HepG2 (cell line): ENCODE results near the gene VAT1L. TPM values are rescaled to one million over a fixed set of nuclear protein-coding genes. Genes with fewer than 3 reads are reported as not detected.

ENCODE experiments used
- ATAC-seq: fragments of 200-7000 bp; cut with Tn5 transposase; 3 replicates; pipeline ENCODE4 v1.9.1; 2020; ENCODE audit warnings: mild to moderate bottlenecking, moderate library complexity
- BruUV-seq: library from RNA; stranded (reverse); fragments of 400-500 nt; replicated peaks from 2 replicates; lab custom pipeline; 2021; lab: Mats Ljungman, UMichigan
- CTCF ChIA-PET: fragments of 300-600 bp; formaldehyde crosslinking; extraction: SDS; loops from one replicate; lab custom pipeline; 2021; ENCODE audit warnings: low total read pairs, inconsistent platforms, low intra/inter-chr PET ratio; lab: Yijun Ruan, JAX
- POLR2A ChIA-PET: fragments of 350-600 bp; sonication (Branson Sonifier 250); formaldehyde crosslinking; loops from one replicate; lab custom pipeline; 2020; ENCODE audit warnings: antibody characterized with exemption, inconsistent platforms; lab: Yijun Ruan, JAX
- DNase-seq: peaks from one replicate; pipeline ENCODE4 v3.0.0-alpha.2; 2015; ENCODE audit warnings: low spot score
- FAIRE-seq: peaks from 3 replicates; lab custom pipeline; 2011; peaks lifted over from hg19 to GRCh38; lab: Jason Lieb, UNC
- H2AFZ ChIP-seq: one replicate; pipeline ENCODE4 v1.6.1; 2011; ENCODE audit warnings: low read length, inconsistent platforms
- H3K27ac ChIP-seq: fragments of 300-600 bp; 3 replicates; pipeline ENCODE4 v1.8.0; 2011; ENCODE audit warnings: mixed run types, mild to moderate bottlenecking, mixed read lengths, low read length, inconsistent platforms; ENCODE audit not compliant: insufficient read depth; ENCODE audit errors: extremely low read length
- H3K27me3 ChIP-seq, 2 experiments: fragments of 200-600 bp in 1 of 2; 2 replicates in 1 of 2; 3 replicates in 1 of 2; pipeline versions ENCODE4 v1.6.0 to v1.8.0; 2011; ENCODE audit warnings: low read length in 2 of 2, mild to moderate bottlenecking in 2 of 2, moderate library complexity in 2 of 2, inconsistent platforms in 1 of 2; ENCODE audit not compliant: insufficient read depth in 2 of 2, control insufficient read depth in 1 of 2
- H3K36me3 ChIP-seq, 2 experiments: fragments of 200-600 bp in 1 of 2; replicated peaks in 1 of 2; 2 replicates in 1 of 2; 3 replicates in 1 of 2; pipeline versions ENCODE4 v1.5.1 to v1.8.0; 2011; ENCODE audit warnings: low read length in 2 of 2, inconsistent platforms in 1 of 2; ENCODE audit not compliant: insufficient read depth in 2 of 2, control insufficient read depth in 1 of 2
- H3K4me1 ChIP-seq: 2 replicates; pipeline ENCODE4 v1.5.1; 2012; ENCODE audit warnings: low read length, inconsistent platforms; ENCODE audit not compliant: insufficient read depth
- H3K4me2 ChIP-seq: 2 replicates; pipeline ENCODE4 v1.6.0; 2011; ENCODE audit warnings: low read depth, low read length, inconsistent platforms
- H3K4me3 ChIP-seq, 3 experiments: fragments of 200-600 bp in 1 of 3; sonication (generic), shearing (Covaris generic) in 1 of 3; replicated peaks in 1 of 3; 2 replicates each; pipeline ENCODE4 v1.5.1; 2011 to 2016; ENCODE audit warnings: low read length in 3 of 3, inconsistent platforms in 2 of 3, low read depth in 2 of 3, mild to moderate bottlenecking in 2 of 3, control low read depth in 1 of 3, mixed read lengths in 1 of 3; ENCODE audit not compliant: insufficient read depth in 1 of 3
- H3K79me2 ChIP-seq: one replicate; pipeline ENCODE4 v1.6.1; 2011; ENCODE audit warnings: low read length, inconsistent platforms; ENCODE audit not compliant: insufficient read depth
- H3K9ac ChIP-seq: 2 replicates; pipeline ENCODE4 v1.6.0; 2011; ENCODE audit warnings: mild to moderate bottlenecking, low read depth, low read length, inconsistent platforms; ENCODE audit not compliant: insufficient read depth
- H3K9me3 ChIP-seq: 2 replicates; pipeline ENCODE4 v1.5.1; 2012; ENCODE audit warnings: mild to moderate bottlenecking, low read length
- H4K20me1 ChIP-seq: 2 replicates; pipeline ENCODE4 v1.6.0; 2011; ENCODE audit warnings: inconsistent platforms, mild to moderate bottlenecking, low read length, moderate library complexity; ENCODE audit not compliant: insufficient read depth
- CCAR2 ChIP-seq: fragments of 200-400 bp; formaldehyde crosslinking; optimal IDR thresholded peaks from 2 replicates; pipeline ENCODE3; 2018; ENCODE audit warnings: low read depth, mild to moderate bottlenecking, low read length, moderate library complexity
- CREB1 ChIP-seq, 2 experiments: fragments of 450-650 bp in 1 of 2; IDR thresholded peaks; 2 replicates each; pipeline ENCODE4 v1.6.1; 2016 to 2017; ENCODE audit warnings: control low read depth in 1 of 2, mild to moderate bottlenecking in 1 of 2, missing compliant biosample characterization in 1 of 2, missing genetic modification characterization in 1 of 2
- DR1 ChIP-seq: sonication (generic); formaldehyde crosslinking; IDR thresholded peaks from 2 replicates; pipeline ENCODE4 v1.8.0; 2021; ENCODE audit warnings: mild to moderate bottlenecking, missing genetic modification reagents, inconsistent platforms
- ETV6 ChIP-seq: sonication (generic); formaldehyde crosslinking; conservative IDR thresholded peaks from 2 replicates; pipeline ENCODE4 v1.4.0; 2020; ENCODE audit warnings: missing genetic modification reagents
- GABPA ChIP-seq, 2 experiments: IDR thresholded peaks; 2 replicates each; pipeline ENCODE4 v1.6.1; 2011 to 2016; ENCODE audit warnings: low read depth in 2 of 2, low read length in 1 of 2, missing biosample characterization in 1 of 2, missing genetic modification characterization in 1 of 2
- IKZF1 ChIP-seq: fragments of 450-650 bp; IDR thresholded peaks from 2 replicates; pipeline ENCODE4 v1.7.1; 2016
- MED1 ChIP-seq: sonication (generic); formaldehyde crosslinking; IDR thresholded peaks from 2 replicates; pipeline ENCODE4 v1.4.0; 2020; ENCODE audit warnings: missing genetic modification reagents
- PCBP1 ChIP-seq: fragments of 200-400 bp; formaldehyde crosslinking; IDR thresholded peaks from 2 replicates; pipeline ENCODE4 v1.6.1; 2017; ENCODE audit warnings: mild to moderate bottlenecking, low read depth, low read length, borderline replicate concordance
- ZKSCAN1 ChIP-seq: fragments of 150-350 bp; IDR thresholded peaks from 2 replicates; pipeline ENCODE4 v1.6.1; 2014; ENCODE audit warnings: low read length
- ZNF160 ChIP-seq: sonication (generic); formaldehyde crosslinking; IDR thresholded peaks from 2 replicates; pipeline ENCODE4 v1.8.0; 2022; ENCODE audit warnings: mild to moderate bottlenecking, inconsistent platforms, missing genetic modification reagents
- ZNF746 ChIP-seq: sonication (generic); formaldehyde crosslinking; IDR thresholded peaks from 2 replicates; pipeline ENCODE4 v1.8.0; 2022; ENCODE audit warnings: mild to moderate bottlenecking, missing genetic modification reagents
- ZNF839 ChIP-seq: sonication (generic); formaldehyde crosslinking; IDR thresholded peaks from 2 replicates; pipeline ENCODE4 v1.4.0; 2020; ENCODE audit warnings: missing genetic modification reagents, mild to moderate bottlenecking, borderline replicate concordance
- WGBS: methylation state at CpG from one replicate; pipeline ENCODE4 v1.1.6; 2017; ENCODE audit warnings: low lambda C conversion rate; 5-methylcytosine and 5-hydroxymethylcytosine counted together
- in situ Hi-C: cut with HindIII; loops from 2 replicates; pipeline ENCODE4 v1.10.0; 2017; ENCODE audit warnings: low pct_unique_long_range_greater_than_20kb; ENCODE audit not compliant: extremely low pct_ligation_motif_present
- intact Hi-C: fragments of 100-400 bp; cut with micrococcal nuclease; formaldehyde crosslinking; loops from one replicate; pipeline ENCODE4 v1.10.0; 2022; ENCODE audit not compliant: unreplicated experiment
- polyA plus RNA-seq, 8 experiments: library from polyadenylated mRNA; depleted of rRNA in 3 of 8; stranded (reverse) in 7 of 8; unstranded in 1 of 8; fragments of >200 nt; fragmentation: Illumina TruSeq in 4 of 8; extraction: Trizol in 4 of 8; gene quantifications; 2 replicates each; pipeline versions ENCODE4 v1.2.1 to v1.2.3, GENCODE V29; 2011 to 2016; ENCODE audit warnings: low read depth in 4 of 8, missing spikeins in 1 of 8, mixed read lengths in 1 of 8; ENCODE audit not compliant: insufficient read depth in 1 of 8
- total RNA-seq, 5 experiments: library from RNA; depleted of rRNA; stranded (reverse); fragments of >200 nt; fragmentation: Illumina TruSeq; extraction: Trizol; gene quantifications; 2 replicates each; pipeline ENCODE4 v1.2.3, GENCODE V29; 2016; ENCODE audit warnings: low read depth in 1 of 5
- TF ChIP-seq, protein P1 (sequence below): sonication (generic); formaldehyde crosslinking; IDR thresholded peaks from 2 replicates; pipeline ENCODE4 v1.5.1; 2020; ENCODE audit warnings: mild to moderate bottlenecking, missing genetic modification reagents, borderline replicate concordance

VAT1L gene
- total and polyA plus RNA-seq, 2 of the 13 experiments (the other 11 are each of a cell fraction or from before 2014, with no cell fraction given), result not detected

DNA sequence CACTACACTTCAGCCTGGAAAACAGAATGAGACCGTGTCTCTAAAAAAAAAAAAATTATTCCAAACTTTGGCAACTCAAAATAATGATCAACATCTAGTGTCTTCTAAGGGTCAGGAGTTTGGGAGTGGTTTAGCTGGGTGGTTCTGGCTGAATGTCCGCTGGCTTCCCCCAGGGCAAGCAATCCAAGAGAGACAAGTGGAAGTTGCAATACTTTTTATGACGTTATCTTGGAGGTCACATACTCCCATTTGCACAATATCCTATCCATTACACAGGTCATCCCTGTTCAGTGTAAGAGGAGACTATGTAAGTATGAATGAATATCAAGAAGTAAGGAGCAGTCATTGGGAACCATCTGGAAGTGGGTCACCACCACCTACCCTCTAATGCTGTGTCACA lies 218.8 kb downstream of the VAT1L start:
- in situ Hi-C loops (no loop called here), intact Hi-C loops (loop anchor here (10.0 kb wide), 1 partner anchor 772 kb away; no protein-coding TSS in a partner anchor)
- H2AFZ ChIP-seq, result no peak overlapping the region
- no peak overlapping the region for H3K9ac ChIP-seq
- ChIA-PET POLR2A (no interaction called here), CTCF (no interaction called here)
- no peak for DNase-seq
- no peak overlapping the region for H3K27ac ChIP-seq
- TF ChIP-seq ETV6 (CRISPR knock-in tag) (no peak), CCAR2 (no peak), DR1 (CRISPR knock-in tag) (no peak), CREB1 (IDR thresholded peaks at IDR 0.05) (peak; percentile 30; the same call in 1 of the 2 replicates), CREB1 (CRISPR knock-in tag; IDR thresholded peaks at IDR 0.05) (no peak), ZNF839 (CRISPR knock-in tag) (no peak), ZNF746 (CRISPR knock-in tag) (no peak)
- H3K4me3 ChIP-seq, result no peak overlapping the region
- no peaks in the 10 kb centered on the region for H3K9me3 ChIP-seq
- peaks cover 0 to 5% of the 10 kb centered on the region in 2 experiments; a peak in 1 of 5 replicates for H3K27me3 ChIP-seq
- no peak overlapping the region for H3K4me2 ChIP-seq
- peaks cover 13% of the 10 kb centered on the region for H3K4me1 ChIP-seq
- no peaks in the 10 kb centered on the region for H4K20me1 ChIP-seq
- WGBS, result 34% methylated on average over 3 of the region's 3 CpGs
- BruUV-seq, result no TSS peak
- ATAC-seq, result no peak
- FAIRE-seq, result no peak
- H3K36me3 ChIP-seq, result no peaks in the 10 kb centered on the region
- H3K79me2 ChIP-seq, result no peaks in the 10 kb centered on the region

DNA sequence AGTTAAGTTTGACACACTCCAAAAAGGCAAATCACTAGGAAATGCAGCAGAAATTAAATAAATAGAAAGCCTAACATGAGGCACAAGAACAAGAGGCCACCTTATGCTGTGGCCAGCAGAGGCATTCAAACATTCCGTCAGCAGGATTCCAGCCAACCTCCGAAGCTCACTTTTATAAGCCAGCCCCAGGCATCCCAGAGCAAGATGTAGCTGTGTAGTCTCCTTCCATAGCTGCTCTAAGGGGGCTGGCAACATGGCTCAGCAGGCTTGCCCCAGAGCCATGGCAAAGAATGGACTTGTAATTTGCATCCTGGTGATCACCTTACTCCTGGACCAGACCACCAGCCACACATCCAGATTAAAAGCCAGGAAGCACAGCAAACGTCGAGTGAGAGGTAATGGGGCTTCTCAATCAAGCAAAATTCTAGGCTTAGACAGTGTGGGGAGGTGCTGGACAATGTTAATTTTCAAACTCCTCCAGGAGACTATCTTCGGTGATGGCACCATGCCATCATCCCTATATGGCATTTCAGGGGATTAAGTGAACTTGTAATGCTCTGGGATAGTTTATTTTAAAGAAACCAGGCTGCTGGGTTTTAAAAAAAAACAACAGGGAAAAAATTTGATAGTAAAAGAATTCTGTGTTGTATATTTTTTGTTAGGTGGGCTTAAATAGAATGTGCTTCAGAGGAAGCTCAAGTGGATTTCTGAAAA lies 234.1 kb downstream of the VAT1L start, which contains the start of gene CLEC3A:
CLEC3A (plus strand) TSS at position 202 of the 714 bp plus-strand sequence; CDS start at position 281, 79 bp downstream.
- DNase-seq, result no peak
- ChIA-PET CTCF (no interaction called here), POLR2A (no interaction called here)
- no peaks in the 10 kb centered on the region for H4K20me1 ChIP-seq
- no peak within 1 kb of the TSS for H3K4me2 ChIP-seq
- no peak within 1 kb of the TSS for H3K27ac ChIP-seq
- no peaks in the 10 kb centered on the region for H3K9me3 ChIP-seq
- no peak within 1 kb of the TSS for H3K9ac ChIP-seq
- H3K4me1 ChIP-seq, result no peaks in the 10 kb centered on the region
- no peak for FAIRE-seq
- intact Hi-C loops (no loop called here), in situ Hi-C loops (no loop called here)
- 2% methylated on average over 5 of the region's 5 CpGs for WGBS
- peaks cover 0 to 7% of the 10 kb centered on the region in 2 experiments; a peak in 2 of 5 replicates for H3K27me3 ChIP-seq
- no TSS peak for BruUV-seq
- ATAC-seq, result no peak
- no peaks in the 10 kb centered on the region for H3K79me2 ChIP-seq
- no peak within 1 kb of the TSS for H3K4me3 ChIP-seq
- no peak within 1 kb of the TSS for H2AFZ ChIP-seq
- H3K36me3 ChIP-seq, result no peaks in the 10 kb centered on the region
- TF ChIP-seq ZKSCAN1 (no peak), ZNF160 (CRISPR knock-in tag) (no peak), MED1 (CRISPR knock-in tag) (no peak), GABPA (IDR thresholded peaks at IDR 0.05; ENCODE audit: low read depth, low read length) (no peak), GABPA (CRISPR knock-in tag; IDR thresholded peaks at IDR 0.05; ENCODE audit: low read depth) (no peak), IKZF1 (no peak), PCBP1 (no peak)
- TF ChIP-seq, protein P1, sequence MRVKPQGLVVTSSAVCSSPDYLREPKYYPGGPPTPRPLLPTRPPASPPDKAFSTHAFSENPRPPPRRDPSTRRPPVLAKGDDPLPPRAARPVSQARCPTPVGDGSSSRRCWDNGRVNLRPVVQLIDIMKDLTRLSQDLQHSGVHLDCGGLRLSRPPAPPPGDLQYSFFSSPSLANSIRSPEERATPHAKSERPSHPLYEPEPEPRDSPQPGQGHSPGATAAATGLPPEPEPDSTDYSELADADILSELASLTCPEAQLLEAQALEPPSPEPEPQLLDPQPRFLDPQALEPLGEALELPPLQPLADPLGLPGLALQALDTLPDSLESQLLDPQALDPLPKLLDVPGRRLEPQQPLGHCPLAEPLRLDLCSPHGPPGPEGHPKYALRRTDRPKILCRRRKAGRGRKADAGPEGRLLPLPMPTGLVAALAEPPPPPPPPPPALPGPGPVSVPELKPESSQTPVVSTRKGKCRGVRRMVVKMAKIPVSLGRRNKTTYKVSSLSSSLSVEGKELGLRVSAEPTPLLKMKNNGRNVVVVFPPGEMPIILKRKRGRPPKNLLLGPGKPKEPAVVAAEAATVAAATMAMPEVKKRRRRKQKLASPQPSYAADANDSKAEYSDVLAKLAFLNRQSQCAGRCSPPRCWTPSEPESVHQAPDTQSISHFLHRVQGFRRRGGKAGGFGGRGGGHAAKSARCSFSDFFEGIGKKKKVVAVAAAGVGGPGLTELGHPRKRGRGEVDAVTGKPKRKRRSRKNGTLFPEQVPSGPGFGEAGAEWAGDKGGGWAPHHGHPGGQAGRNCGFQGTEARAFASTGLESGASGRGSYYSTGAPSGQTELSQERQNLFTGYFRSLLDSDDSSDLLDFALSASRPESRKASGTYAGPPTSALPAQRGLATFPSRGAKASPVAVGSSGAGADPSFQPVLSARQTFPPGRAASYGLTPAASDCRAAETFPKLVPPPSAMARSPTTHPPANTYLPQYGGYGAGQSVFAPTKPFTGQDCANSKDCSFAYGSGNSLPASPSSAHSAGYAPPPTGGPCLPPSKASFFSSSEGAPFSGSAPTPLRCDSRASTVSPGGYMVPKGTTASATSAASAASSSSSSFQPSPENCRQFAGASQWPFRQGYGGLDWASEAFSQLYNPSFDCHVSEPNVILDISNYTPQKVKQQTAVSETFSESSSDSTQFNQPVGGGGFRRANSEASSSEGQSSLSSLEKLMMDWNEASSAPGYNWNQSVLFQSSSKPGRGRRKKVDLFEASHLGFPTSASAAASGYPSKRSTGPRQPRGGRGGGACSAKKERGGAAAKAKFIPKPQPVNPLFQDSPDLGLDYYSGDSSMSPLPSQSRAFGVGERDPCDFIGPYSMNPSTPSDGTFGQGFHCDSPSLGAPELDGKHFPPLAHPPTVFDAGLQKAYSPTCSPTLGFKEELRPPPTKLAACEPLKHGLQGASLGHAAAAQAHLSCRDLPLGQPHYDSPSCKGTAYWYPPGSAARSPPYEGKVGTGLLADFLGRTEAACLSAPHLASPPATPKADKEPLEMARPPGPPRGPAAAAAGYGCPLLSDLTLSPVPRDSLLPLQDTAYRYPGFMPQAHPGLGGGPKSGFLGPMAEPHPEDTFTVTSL (CRISPR knock-in tag), result no peak
